G401 (cell line): ENCODE results near the gene ARL4A. TPM values are rescaled to one million over a fixed set of nuclear protein-coding genes. Genes with fewer than 3 reads are reported as not detected.

Source experiments
- total RNA-seq: library from RNA; depleted of rRNA; stranded (reverse); fragments of >200 nt; shearing (Covaris generic); gene quantifications from 2 replicates; pipeline ENCODE4 v1.2.3, GENCODE V29; 2014; rRNA removed

Gene ARL4A
- total RNA-seq, 1 experiment from 2014 or later, result 26.1 TPM

Other genes with a start within 250 kb of the ARL4A start
- not detected in 2 replicates for gene SCIN, start 116.9 kb upstream of the ARL4A start, total RNA-seq